ENCODE measurements around the gene ATP6V1G2. TPM values are rescaled to one million over a fixed set of nuclear protein-coding genes. Genes with fewer than 3 reads are reported as not detected.

Gene ATP6V1G2
- total and polyA plus RNA-seq, 2 of the 4 experiments (the other 2 are of a cell fraction), result 1.4 to 6.5 TPM

- H3K36me3 ChIP-seq (ENCODE audit: control insufficient read depth, insufficient read depth, low read length), result peaks cover 33% of the 10 kb centered on the region
- H4K8ac ChIP-seq (ENCODE audit: low read depth in 2 of 2, low read length in 2 of 2), result no peak overlapping the region
- no peak overlapping the region for H3K56ac ChIP-seq (ENCODE audit: extremely low read depth, insufficient read depth, low read length)
- no peak overlapping the region for H3K18ac ChIP-seq (ENCODE audit: low read depth, low read length)
- no peak overlapping the region for H3K27ac ChIP-seq (ENCODE audit: insufficient read depth, low read length)
- DNase-seq, result no peak
- intact Hi-C loops (cut with micrococcal nuclease) (no loop called here), dilution Hi-C loops (cut with HindIII; ENCODE audit: low sequenced_read_pairs, unreplicated experiment) (no loop called here), in situ Hi-C loops (cut with MboI; ENCODE audit: low sequenced_read_pairs) (no loop called here)
- 93% methylated on average over 5 of the region's 8 CpGs; no CpG with 5 or more reads in 1 of the 2 experiments for WGBS, 2 experiments (ENCODE audit: extremely low coverage in 2 of 2, insufficient read length in 1 of 2)
- ATAC-seq (ENCODE audit: low read depth), result no peak
- H4K20me1 ChIP-seq (ENCODE audit: insufficient read depth, low read length), result no peaks in the 10 kb centered on the region
- no peak overlapping the region for H3K9ac ChIP-seq (ENCODE audit: low read depth, low read length)
- H3K23ac ChIP-seq (ENCODE audit: low read depth, low read length), result no peak overlapping the region
- no peak overlapping the region for H2AFZ ChIP-seq (replicated peaks; ENCODE audit: low read length, poor library complexity)
- no peaks in the 10 kb centered on the region for H3K27me3 ChIP-seq (ENCODE audit: control insufficient read depth, insufficient read depth, low read length)
- H4K91ac ChIP-seq (ENCODE audit: insufficient read depth, low read depth, low read length), result no peak overlapping the region
- TF ChIP-seq, protein P1, sequence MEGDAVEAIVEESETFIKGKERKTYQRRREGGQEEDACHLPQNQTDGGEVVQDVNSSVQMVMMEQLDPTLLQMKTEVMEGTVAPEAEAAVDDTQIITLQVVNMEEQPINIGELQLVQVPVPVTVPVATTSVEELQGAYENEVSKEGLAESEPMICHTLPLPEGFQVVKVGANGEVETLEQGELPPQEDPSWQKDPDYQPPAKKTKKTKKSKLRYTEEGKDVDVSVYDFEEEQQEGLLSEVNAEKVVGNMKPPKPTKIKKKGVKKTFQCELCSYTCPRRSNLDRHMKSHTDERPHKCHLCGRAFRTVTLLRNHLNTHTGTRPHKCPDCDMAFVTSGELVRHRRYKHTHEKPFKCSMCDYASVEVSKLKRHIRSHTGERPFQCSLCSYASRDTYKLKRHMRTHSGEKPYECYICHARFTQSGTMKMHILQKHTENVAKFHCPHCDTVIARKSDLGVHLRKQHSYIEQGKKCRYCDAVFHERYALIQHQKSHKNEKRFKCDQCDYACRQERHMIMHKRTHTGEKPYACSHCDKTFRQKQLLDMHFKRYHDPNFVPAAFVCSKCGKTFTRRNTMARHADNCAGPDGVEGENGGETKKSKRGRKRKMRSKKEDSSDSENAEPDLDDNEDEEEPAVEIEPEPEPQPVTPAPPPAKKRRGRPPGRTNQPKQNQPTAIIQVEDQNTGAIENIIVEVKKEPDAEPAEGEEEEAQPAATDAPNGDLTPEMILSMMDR (conservative IDR thresholded peaks at IDR 0.05; ENCODE audit: low read depth, low read length), result no peak
- TF ChIP-seq CHD1 (IDR thresholded peaks at IDR 0.05; ENCODE audit: low read depth, low read length) (no peak), NFE2L2 (IDR thresholded peaks at IDR 0.05; ENCODE audit: low read depth, low read length) (no peak), MAFK (IDR thresholded peaks at IDR 0.05; ENCODE audit: low read depth, low read length) (no peak), POLR2A (IDR thresholded peaks at IDR 0.05; ENCODE audit: low read depth, low read length) (no peak), BHLHE40 (IDR thresholded peaks at IDR 0.05; ENCODE audit: low read depth, low read length) (no peak), RFX5 (IDR thresholded peaks at IDR 0.05; ENCODE audit: low read depth, low read length) (no peak), RCOR1 (IDR thresholded peaks at IDR 0.05; ENCODE audit: insufficient replicate concordance, low read length) (no peak), MAZ (IDR thresholded peaks at IDR 0.05; ENCODE audit: borderline replicate concordance, low read depth, low read length) (no peak), CEBPB (IDR thresholded peaks at IDR 0.05; ENCODE audit: low read depth, low read length) (no peak), USF2 (IDR thresholded peaks at IDR 0.05; ENCODE audit: low read depth, low read length) (no peak), MXI1 (IDR thresholded peaks at IDR 0.05; ENCODE audit: borderline replicate concordance, low read depth, low read length) (no peak)
- TF ChIP-seq, protein P2, sequence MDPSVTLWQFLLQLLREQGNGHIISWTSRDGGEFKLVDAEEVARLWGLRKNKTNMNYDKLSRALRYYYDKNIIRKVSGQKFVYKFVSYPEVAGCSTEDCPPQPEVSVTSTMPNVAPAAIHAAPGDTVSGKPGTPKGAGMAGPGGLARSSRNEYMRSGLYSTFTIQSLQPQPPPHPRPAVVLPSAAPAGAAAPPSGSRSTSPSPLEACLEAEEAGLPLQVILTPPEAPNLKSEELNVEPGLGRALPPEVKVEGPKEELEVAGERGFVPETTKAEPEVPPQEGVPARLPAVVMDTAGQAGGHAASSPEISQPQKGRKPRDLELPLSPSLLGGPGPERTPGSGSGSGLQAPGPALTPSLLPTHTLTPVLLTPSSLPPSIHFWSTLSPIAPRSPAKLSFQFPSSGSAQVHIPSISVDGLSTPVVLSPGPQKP (IDR thresholded peaks at IDR 0.05; ENCODE audit: borderline replicate concordance, low read depth, low read length), result no peak
- no peaks in the 10 kb centered on the region for H3K9me3 ChIP-seq (ENCODE audit: control insufficient read depth, insufficient read depth, low read length)
- BruUV-seq (replicated peaks), result no TSS peak
- H2AK9ac ChIP-seq (replicated peaks; ENCODE audit: low read depth, low read length, poor library complexity), result no peak overlapping the region
- H2BK120ac ChIP-seq (ENCODE audit: low read depth, low read length), result no peak overlapping the region
- no peak overlapping the region for H2BK5ac ChIP-seq (ENCODE audit: low read depth, low read length, poor library complexity, severe bottlenecking)
- peaks cover 18% of the 10 kb centered on the region for H3K4me1 ChIP-seq (ENCODE audit: control insufficient read depth, insufficient read depth, low read length)
- H2AK5ac ChIP-seq (ENCODE audit: low read depth, low read length), result no peak overlapping the region
- H3K4me3 ChIP-seq (ENCODE audit: insufficient read depth, low read depth, low read length), result no peak overlapping the region
- H3K9me1 ChIP-seq (ENCODE audit: insufficient read depth, low read length), result peaks cover 19% of the 10 kb centered on the region; the same call in 1 of the 2 replicates
- no peak overlapping the region for H3K4me2 ChIP-seq (ENCODE audit: low read depth, low read length)
- ChIA-PET CTCF (no interaction called here), POLR2A (ENCODE audit: unreplicated experiment) (no interaction called here)
- no peak overlapping the region for H3K14ac ChIP-seq (replicated peaks; ENCODE audit: low read depth, low read length)
- peaks cover 12 to 23% of the 10 kb centered on the region in 2 experiments for H3K79me1 ChIP-seq (ENCODE audit: low read depth in 1 of 2, low read length in 2 of 2)
- H2BK15ac ChIP-seq (ENCODE audit: low read depth, low read length), result no peak overlapping the region
- no peak overlapping the region for H2BK20ac ChIP-seq (ENCODE audit: low read depth, low read length)
- H3K4ac ChIP-seq (ENCODE audit: low read depth, low read length), result no peak overlapping the region
- no peak overlapping the region for H4K5ac ChIP-seq (ENCODE audit: low read depth, low read length)
Measured at GRCh38 chr6:31558318-31558625, 11.9 kb upstream of the ATP6V1G2 start.
